GM10266 (cell line): ENCODE results near the gene MRC1.

Source experiments
- DNase-seq: peaks from one replicate; pipeline ENCODE4 v3.0.0; 2012; ENCODE audit errors: extremely low spot score
- TF ChIP-seq, protein P1 (sequence below): IDR thresholded peaks from 2 replicates; pipeline ENCODE4 v1.5.1; 2012; ENCODE audit warnings: mild to moderate bottlenecking, low read depth; ENCODE audit not compliant: control insufficient read depth, insufficient read depth; ENCODE audit errors: missing control alignments

MRC1 gene

DNA sequence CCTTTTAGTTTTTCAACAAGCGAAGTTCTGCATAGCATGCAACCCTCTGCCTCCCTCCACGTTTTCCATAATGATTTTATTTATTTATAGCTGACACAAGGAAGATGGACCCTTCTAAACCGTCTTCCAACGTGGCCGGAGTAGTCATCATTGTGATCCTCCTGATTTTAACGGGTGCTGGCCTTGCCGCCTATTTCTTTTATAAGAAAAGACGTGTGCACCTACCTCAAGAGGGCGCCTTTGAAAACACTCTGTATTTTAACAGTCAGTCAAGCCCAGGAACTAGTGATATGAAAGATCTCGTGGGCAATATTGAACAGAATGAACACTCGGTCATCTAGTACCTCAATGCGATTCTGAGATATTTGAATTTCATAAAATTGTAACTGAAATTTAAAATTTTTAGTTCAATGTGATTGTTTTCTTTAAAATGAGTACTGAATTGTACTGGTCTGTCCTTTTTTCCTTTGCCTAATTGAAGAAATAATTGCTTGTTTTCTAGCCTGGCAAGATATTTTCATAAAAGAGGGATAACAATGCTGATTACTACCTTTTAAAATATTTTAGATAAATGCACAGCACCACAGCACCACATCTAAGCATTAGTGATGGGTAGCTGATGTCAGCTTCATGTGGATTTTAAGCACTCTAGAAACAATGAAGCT is 101.1 kb downstream of the MRC1 start:
- peak; percentile 23 for DNase-seq
- TF ChIP-seq, protein P1, sequence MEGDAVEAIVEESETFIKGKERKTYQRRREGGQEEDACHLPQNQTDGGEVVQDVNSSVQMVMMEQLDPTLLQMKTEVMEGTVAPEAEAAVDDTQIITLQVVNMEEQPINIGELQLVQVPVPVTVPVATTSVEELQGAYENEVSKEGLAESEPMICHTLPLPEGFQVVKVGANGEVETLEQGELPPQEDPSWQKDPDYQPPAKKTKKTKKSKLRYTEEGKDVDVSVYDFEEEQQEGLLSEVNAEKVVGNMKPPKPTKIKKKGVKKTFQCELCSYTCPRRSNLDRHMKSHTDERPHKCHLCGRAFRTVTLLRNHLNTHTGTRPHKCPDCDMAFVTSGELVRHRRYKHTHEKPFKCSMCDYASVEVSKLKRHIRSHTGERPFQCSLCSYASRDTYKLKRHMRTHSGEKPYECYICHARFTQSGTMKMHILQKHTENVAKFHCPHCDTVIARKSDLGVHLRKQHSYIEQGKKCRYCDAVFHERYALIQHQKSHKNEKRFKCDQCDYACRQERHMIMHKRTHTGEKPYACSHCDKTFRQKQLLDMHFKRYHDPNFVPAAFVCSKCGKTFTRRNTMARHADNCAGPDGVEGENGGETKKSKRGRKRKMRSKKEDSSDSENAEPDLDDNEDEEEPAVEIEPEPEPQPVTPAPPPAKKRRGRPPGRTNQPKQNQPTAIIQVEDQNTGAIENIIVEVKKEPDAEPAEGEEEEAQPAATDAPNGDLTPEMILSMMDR = peak; percentile 56

DNA sequence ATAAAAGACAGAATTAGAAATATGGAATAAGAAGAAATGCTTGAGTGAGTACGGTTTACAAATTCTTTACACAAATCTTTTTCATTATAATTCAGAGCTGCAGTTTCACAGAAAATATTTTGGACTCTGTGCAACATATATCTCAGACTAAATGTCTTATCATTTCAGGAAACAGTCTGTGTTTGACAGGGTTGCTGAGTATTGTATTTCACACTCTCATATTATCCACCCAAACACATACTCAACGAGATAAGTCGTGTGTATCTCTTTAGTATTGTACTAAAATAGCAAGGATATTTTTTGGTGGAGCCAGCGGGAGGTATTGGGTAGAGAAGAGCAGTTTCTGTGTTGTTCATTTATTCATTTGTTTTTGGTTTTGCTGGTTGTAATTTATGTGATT is 103.6 kb downstream of the MRC1 start:
- no peak for DNase-seq
- TF ChIP-seq, protein P1 = no peak

DNA sequence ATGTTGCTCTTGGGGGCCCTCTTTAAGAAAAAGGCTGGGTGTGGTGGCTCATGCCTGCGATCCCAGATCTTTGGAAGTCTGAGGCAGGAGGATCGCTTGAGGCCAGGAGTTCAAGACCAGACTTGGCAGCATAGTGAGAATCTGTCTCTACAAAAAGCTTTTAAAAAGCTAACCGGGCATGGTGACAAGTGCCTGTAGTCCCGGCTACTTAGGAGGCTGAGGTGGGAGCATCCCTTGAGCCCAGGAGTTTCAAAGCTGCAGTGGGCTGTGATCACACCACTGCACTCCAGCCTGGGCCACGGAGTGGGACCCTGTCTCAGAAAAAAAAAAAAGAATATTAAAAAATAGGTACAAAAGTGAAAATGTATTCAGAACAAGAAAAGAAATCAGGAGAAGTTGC is 104.5 kb downstream of the MRC1 start:
- DNase-seq = no peak
- TF ChIP-seq, protein P1 = no peak

DNA sequence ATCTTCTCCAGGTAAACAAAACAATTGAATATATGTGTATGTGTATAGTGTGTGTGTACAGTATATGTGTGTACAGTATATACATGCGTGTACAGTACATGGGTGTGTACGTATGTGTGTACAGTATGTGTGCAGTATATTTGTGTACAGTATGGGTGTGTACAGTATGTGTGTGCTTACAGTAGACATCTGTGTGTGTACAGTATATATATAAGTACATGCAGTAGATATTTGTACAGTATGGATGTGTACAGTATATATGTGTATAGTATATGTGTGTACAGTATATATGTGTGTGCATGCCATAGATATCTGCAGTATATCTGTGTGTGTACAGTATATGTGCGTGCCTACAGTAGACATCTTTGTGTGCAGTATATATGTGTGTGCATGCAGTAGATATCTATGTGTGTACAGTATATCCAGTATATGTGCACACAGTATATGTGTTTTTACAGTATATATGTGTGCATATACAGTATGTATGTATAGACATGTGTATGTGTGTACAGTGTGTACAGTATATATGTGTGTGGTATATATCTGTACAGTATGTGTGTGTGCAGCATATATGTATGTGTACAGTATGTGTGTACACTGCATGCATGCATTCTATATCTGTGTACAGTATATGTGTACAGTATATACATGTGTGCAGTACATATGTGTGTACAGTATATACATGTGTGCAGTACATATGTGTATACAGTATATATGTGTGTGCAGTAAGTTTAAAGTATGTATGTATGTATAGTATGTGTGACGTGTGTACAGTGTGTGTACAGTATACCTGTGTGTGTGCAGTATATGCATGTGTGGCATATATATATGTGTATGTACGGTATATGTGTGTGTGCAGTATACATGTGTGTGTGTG is 105.3 kb downstream of the MRC1 start:
- DNase-seq = no peak
- TF ChIP-seq, protein P1 = no peak

DNA sequence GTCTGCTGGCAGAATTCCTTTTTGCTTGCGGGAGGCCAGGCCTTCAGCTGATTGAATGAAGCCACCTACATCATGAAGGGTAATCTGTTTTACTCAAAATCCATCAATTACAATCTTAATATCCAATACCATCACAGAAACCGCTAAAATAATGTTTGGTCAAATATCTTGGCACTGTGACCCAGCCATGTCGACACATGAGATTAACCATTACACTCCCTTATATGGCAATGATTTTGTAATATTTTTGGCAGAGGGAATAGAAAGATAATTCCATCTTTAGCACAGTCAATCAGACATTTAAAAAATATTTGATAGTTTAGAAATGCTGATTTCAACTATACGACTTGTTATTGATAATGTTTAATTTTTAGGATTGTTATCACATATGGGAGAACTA is 106.0 kb downstream of the MRC1 start:
- TF ChIP-seq, protein P1 = no peak
- no peak for DNase-seq

DNA sequence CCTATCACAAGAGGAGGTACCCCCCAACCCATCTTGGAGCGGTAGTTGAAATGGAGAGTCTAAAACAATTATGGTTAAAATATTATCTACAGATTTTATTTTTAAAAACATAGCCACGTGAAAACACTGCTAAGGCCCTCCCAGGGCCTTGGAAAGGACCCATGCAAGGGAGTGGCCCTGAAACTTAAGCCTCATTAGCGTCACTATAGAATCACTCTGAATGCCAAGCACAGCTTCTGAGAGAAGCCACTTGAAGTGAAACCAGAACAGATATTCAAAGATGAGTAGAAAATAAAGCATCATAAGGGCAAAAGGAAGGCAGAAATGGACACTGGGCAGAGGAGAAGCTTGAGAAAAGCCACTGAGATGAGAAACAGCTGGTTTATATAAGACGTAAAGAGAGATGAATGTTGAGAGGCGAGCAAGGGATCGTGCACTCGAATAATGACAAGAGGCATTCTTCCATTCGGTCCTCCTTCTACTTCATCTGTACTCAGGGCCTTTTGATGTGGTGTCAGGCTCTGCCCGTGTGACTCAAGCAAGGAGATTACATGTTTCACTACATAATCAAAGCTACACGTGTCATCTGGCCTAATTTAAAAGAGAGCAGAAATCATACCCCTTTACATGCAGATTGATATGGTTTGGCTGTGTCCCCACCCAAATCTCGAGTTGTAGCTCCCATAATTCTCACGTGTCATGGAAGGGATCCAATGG is 109.2 kb downstream of the MRC1 start:
- TF ChIP-seq, protein P1 = no peak
- no peak for DNase-seq
